Mammary epithelial cell (primary cell): ENCODE results near the gene CYP4F8.

Source experiments
- EZH2 ChIP-seq: IDR thresholded peaks from 2 replicates; pipeline ENCODE4 v1.6.1; 2012; ENCODE audit warnings: low read length, inconsistent platforms, borderline replicate concordance
- TF ChIP-seq, protein P1 (sequence below), 2 donors: IDR thresholded peaks in 1 of 2; conservative IDR thresholded peaks in 1 of 2; 2 replicates each; pipeline ENCODE4 v1.5.1; 2011 to 2012; ENCODE audit warnings: inconsistent platforms in 2 of 2, low read length in 2 of 2, mild to moderate bottlenecking in 2 of 2, control low read depth in 1 of 2, low read depth in 1 of 2; ENCODE audit not compliant: insufficient read depth in 1 of 2; ENCODE audit errors: extremely low read depth in 1 of 2

DNA sequence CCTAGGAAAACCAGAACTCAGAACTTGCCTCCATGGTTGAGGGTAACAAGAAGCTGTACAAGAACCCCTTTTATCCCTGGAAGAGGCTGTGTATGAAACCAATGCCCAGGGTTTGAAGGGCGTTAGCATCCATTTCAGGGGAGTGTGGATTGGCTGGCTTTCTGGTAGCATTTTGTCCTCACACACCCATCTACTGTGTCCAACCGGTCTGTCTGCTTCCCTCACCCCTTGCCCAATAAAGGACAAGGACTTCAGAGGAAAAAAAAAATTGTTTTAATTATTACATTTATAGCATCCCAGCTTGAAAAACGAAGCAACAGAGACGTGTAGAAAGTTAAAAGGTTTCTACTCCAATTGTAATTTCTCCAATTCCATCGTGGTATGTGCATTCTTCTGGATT, 2.7 kb upstream of the CYP4F8 start:
- no peak for TF ChIP-seq EZH2
- TF ChIP-seq, protein P1, sequence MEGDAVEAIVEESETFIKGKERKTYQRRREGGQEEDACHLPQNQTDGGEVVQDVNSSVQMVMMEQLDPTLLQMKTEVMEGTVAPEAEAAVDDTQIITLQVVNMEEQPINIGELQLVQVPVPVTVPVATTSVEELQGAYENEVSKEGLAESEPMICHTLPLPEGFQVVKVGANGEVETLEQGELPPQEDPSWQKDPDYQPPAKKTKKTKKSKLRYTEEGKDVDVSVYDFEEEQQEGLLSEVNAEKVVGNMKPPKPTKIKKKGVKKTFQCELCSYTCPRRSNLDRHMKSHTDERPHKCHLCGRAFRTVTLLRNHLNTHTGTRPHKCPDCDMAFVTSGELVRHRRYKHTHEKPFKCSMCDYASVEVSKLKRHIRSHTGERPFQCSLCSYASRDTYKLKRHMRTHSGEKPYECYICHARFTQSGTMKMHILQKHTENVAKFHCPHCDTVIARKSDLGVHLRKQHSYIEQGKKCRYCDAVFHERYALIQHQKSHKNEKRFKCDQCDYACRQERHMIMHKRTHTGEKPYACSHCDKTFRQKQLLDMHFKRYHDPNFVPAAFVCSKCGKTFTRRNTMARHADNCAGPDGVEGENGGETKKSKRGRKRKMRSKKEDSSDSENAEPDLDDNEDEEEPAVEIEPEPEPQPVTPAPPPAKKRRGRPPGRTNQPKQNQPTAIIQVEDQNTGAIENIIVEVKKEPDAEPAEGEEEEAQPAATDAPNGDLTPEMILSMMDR (conservative IDR thresholded peaks at IDR 0.05 in 1 of 2, IDR thresholded peaks at IDR 0.05 in 1 of 2; ENCODE audit: extremely low read depth in 1 of 2, insufficient read depth in 1 of 2, low read depth in 1 of 2, low read length in 2 of 2): no peak
